SH-SY5Y (cell line): ENCODE data around the gene XG.

Experiments
- GATA2 ChIP-seq: IDR thresholded peaks from 2 replicates; pipeline ENCODE4 v1.6.1; 2011; ENCODE audit warnings: mild to moderate bottlenecking, low read depth, low read length
- GATA3 ChIP-seq: IDR thresholded peaks from 2 replicates; pipeline ENCODE4 v1.6.1; 2011; ENCODE audit warnings: low read depth, mild to moderate bottlenecking, low read length, moderate library complexity

DNA sequence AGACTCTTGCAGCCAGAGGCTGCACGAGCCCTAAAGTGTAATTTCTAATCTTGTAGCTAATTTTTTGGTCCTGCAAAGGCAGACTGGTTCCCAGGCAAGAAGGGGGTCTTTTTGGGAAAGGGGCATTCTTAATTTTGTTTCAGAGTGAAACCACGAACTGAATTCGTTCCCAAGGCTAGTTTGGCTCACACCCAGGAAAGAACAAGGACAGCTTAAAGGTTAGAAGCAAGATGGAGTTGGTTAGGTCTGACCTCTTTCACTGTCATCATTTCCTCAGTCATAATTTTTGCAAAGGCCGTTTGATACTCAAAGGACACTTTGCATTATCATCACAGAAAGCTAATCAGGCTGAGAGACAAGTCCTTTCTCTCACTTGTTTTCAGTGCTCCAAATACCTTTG, 30.9 kb downstream of the XG start:
- no peak for TF ChIP-seq GATA3
- no peak for TF ChIP-seq GATA2
